HG03097 (cell line): ENCODE results near the gene SHB.
"Not testable (repeated sequence)": the region's sequence is repeated elsewhere in the genome, so short reads cannot be mapped to it uniquely, and the experiment has no call there.

Source experiments
- ATAC-seq: cut with Tn5 transposase; IDR thresholded peaks from one replicate; pipeline ENCODE4 v1.9.1; 2021; ENCODE audit not compliant: unreplicated experiment, low FRiP score

SHB gene

GRCh38 chr9:38045939-38046338 lies 23.1 kb downstream of the SHB start:
- not testable (repeated sequence) for ATAC-seq

- no peak for ATAC-seq
Measured at GRCh38 chr9:38044706-38045105, 24.3 kb downstream of the SHB start.

- ATAC-seq: no peak
Measured at GRCh38 chr9:38043931-38044623, 24.9 kb downstream of the SHB start.

GRCh38 chr9:38042626-38043357 lies 26.2 kb downstream of the SHB start:
- no peak for ATAC-seq

- no peak for ATAC-seq
Measured at GRCh38 chr9:38041564-38042243, 27.3 kb downstream of the SHB start.

GRCh38 chr9:38039907-38040682 lies 28.9 kb downstream of the SHB start:
- no peak for ATAC-seq

- no peak for ATAC-seq
Measured at GRCh38 chr9:38039090-38039906, 29.7 kb downstream of the SHB start.

GRCh38 chr9:38038307-38039089 lies 30.5 kb downstream of the SHB start:
- no peak for ATAC-seq

GRCh38 chr9:38037981-38038306 lies 31.1 kb downstream of the SHB start:
- no peak for ATAC-seq

- no peak for ATAC-seq
Measured at GRCh38 chr9:38036359-38037084, 32.5 kb downstream of the SHB start.

GRCh38 chr9:38035873-38036272 lies 33.2 kb downstream of the SHB start:
- no peak for ATAC-seq

GRCh38 chr9:38033941-38034340 lies 35.1 kb downstream of the SHB start:
- ATAC-seq: no peak

- ATAC-seq: no peak
Measured at GRCh38 chr9:38032266-38033110, 36.5 kb downstream of the SHB start.

- ATAC-seq: no peak
Measured at GRCh38 chr9:38031594-38031993, 37.4 kb downstream of the SHB start.

GRCh38 chr9:38030658-38031057 lies 38.4 kb downstream of the SHB start:
- no peak for ATAC-seq

- ATAC-seq: no peak
Measured at GRCh38 chr9:38029915-38030638, 39.0 kb downstream of the SHB start.

- ATAC-seq: no peak
Measured at GRCh38 chr9:38027714-38028113, 41.3 kb downstream of the SHB start.
